Skin epidermis (tissue), 12 donors: ENCODE measurements around the gene LTO1.
A peak's percentile ranks its signal among the peaks of the same experiment; 100 is the strongest.

Source experiments
- H3K27ac ChIP-seq, 21 experiments: fragments of 200-600 bp; sonication (generic) in 11 of 21; one replicate each; pipeline ENCODE4 v1.5.0; 2020; ENCODE audit warnings: mild to moderate bottlenecking in 3 of 21, inconsistent platforms in 2 of 21, moderate library complexity in 2 of 21
- H3K4me3 ChIP-seq, 7 experiments: fragments of 200-600 bp; sonication (generic) in 2 of 7; one replicate each; pipeline ENCODE4 v1.5.0; 2020; ENCODE audit warnings: inconsistent platforms in 2 of 7, mild to moderate bottlenecking in 2 of 7, moderate library complexity in 1 of 7

The LTO1 gene, protein sequence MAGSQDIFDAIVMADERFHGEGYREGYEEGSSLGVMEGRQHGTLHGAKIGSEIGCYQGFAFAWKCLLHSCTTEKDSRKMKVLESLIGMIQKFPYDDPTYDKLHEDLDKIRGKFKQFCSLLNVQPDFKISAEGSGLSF

DNA sequence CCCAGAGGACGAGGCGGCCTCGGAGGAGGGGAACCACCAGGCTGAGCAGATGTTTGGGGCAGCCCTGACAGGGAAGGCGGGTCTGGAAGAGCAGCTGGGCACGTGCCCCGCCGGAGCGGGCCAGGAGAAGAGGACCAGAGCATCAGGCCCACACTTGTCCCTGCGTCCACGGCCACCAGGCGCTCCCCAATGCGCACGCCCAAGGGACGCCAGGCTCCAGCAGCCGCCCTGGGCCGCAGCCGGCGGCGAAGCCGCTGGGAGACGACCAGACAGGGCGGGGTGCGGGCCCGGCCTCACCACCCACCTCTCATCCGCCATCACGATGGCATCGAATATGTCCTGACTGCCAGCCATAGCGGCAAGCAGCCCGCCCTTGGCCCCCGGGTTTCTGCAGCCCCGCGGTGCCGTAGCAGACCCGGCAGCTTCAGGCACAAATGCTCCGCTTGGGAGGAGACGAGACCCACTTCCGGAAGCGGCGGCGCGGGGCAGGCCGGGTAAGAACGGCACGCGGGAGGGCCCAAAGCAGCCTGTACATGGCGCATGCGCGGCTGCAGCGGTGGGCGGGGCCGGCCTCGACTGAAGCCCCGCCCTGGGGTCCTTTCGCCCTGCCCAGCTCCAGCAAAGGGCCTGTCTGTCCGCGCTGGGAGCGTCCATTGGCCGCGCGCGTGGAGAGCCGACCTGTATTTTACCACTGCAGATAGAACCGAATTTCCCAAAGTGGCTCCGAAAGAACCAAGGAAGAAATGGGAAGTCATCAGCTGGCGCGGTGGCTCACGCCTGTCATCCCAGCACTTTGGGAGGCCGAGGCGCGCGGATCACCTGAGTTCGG, at the start of gene LTO1:
LTO1 (minus strand) TSS at position 468 of the 829 bp plus-strand sequence; CDS start at position 354, 114 bp downstream.
- H3K4me3 ChIP-seq: peak within 1 kb of the TSS; percentile 65 to 97 (median 80)
- peak within 1 kb of the TSS; percentile 71 to 98 (median 93) for H3K27ac ChIP-seq

DNA sequence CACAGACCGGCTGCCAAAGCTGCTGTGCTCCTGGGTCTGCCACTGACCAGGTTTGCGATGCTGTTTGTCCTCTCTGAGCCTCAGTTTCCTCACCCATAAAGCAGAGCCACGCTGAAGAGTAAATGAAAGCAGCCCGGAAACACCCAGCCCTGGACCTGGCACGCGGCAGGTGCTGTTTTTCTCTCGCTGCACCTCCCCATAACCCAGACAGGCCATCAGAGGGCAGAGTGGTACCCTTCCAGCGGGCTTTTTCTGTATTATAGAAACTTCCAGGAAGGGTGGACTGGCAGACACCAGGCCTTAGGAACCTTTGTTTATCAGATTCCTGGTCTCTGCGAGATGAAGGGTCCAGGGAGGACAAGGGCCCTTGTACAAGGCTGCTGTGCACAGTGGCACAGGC, 46.6 kb upstream of the LTO1 start:
- Histone ChIP-seq H3K27ac (no peak overlapping the region), H3K4me3 (no peak overlapping the region)

DNA sequence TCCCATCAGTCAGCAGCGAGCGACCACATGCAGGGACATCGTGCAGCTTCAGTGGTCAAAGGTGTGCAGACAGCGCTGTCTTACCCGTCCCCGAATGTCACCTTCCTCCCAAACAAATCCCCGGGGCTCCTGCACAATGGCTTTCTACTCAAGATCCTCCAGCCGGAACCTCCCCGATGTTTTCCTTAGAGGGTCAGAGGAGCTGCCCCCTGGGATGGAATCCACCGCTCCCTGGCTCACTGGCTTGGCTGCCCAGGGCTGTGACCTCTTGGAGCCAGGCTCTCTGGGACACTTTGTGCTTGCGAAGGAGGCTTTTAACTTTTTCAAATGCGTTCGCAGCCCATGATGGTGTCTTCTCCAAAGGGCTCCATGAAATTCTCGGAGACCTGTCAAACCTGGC, 46.0 kb upstream of the LTO1 start:
- no peak overlapping the region for H3K4me3 ChIP-seq
- no peak overlapping the region for H3K27ac ChIP-seq

DNA sequence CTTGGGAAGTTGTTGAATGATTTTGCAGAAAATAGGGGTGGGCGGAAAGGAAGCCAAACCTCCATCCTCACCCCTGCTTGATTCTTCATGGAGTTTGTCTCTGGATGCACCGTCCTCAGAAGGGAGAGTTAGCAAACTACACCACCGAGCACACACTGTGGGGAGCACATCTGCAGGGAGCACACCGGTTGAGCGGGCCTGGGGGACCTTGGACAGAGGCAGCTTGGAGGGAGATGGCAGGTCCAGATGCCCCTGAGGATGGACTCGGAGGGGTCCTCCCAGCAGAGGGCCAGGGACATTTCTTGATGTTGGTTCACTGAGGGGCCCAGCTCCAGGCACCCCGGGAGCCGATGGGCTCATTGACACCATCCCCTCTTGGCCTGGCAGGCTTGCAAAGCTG, 43.8 kb upstream of the LTO1 start:
- H3K4me3 ChIP-seq: no peak overlapping the region
- H3K27ac ChIP-seq: no peak overlapping the region

DNA sequence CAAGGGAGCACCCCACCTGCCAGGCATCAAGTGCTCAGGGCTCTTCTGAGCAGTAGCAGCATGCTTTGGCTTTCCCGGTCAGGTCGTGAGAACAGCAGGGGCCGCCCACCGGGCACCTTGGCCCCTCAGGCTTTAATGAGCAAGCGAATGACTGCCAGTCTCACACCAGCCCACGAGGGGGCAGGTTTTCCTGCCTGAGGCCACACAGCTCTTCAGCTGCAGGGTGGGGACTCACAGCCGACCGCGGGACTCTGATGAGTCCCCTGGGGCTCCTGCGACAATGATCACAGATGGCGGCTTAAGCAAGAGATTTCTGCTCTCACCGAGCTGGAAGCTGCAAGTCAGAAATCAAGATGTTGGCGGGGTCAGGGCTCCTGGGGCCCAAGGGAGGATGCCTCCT, 43.0 kb upstream of the LTO1 start:
- H3K4me3 ChIP-seq: no peak overlapping the region
- H3K27ac ChIP-seq: no peak overlapping the region

DNA sequence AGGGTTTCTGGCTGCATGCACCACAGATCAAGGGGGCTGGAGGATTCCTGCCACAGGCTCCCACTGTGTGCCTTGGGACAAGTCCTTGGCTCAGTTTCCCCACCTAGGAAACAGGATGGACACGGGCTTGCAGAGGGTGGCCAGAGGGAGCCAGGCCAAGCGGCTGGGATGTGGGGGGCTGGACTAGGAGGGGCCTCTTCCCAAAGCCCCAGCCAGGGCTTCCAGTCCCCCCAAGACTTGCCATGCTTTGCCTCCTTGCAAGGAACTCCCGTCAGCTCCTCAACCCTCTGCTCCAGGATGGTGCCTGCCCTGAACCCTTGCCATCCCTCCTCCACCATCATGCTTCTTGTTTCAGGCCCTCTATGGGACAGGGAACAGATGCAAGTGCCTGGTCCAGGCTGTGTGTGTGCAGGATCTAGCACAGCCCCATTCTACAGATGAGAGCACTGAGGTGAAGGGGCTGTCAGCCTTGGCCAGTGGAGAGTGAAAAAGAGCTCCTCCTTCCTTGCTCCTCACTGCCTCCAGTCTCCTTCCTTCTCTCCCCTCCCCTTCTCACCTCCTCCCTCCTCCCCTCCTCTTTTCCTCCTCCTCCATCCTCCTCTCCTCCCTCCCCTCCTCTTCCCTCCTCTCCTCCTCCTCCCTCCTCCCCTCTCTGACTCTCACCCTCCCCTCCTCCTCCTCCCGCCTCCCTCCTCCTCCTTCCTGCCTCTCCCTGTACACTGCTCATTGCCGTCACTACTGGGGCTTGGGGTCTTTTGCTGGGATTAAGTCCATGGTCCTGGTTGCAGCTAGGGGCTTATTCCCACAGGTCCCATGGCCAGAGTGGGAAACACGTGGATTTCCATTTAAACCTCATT, 42.0 kb upstream of the LTO1 start:
- no peak overlapping the region for H3K4me3 ChIP-seq

DNA sequence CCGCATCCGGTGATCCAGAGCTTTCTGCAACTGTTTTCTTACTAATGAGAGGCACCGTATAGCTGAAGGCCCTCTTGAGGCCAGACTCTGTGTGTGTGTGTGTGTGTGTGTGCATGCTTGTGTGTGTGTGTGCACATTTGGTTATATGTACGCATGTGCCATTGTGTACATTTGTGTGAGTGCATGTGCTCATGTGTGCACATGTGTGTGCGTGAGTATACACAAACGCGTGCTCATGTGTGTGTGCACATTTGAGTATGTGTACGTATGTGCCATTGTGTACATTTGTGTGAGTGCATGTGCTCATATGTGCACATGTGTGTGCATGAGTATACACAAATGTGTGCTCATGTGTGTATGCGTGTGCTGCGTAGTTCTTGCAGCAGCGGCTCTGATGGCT, 40.9 kb upstream of the LTO1 start:
- H3K4me3 ChIP-seq: no peak overlapping the region

More for the DNA sequence above, 42.0 kb upstream of the LTO1 start:
- no peak overlapping the region for H3K27ac ChIP-seq

DNA sequence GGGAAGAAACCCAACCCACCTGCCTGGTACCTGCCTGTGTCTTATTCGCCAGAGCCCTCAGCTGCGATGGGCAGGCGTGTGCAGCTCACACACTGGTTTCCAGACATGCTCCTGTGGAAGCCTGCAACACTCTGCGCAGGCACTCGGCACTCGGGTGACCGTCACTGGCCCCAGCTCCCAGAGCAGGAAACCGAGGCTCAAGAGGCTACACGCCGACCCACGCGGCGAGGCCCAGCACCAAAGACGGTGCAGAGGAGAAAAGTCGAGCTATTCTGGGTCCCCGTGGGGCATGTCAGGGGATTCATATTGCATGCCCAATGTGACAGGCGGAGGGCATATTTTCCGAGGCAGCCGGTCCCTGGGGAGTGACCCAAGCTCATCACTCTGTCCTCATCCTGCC, 40.3 kb upstream of the LTO1 start:
- no peak overlapping the region for H3K27ac ChIP-seq
- H3K4me3 ChIP-seq: no peak overlapping the region

More for the DNA sequence above, 40.9 kb upstream of the LTO1 start:
- no peak overlapping the region for H3K27ac ChIP-seq

DNA sequence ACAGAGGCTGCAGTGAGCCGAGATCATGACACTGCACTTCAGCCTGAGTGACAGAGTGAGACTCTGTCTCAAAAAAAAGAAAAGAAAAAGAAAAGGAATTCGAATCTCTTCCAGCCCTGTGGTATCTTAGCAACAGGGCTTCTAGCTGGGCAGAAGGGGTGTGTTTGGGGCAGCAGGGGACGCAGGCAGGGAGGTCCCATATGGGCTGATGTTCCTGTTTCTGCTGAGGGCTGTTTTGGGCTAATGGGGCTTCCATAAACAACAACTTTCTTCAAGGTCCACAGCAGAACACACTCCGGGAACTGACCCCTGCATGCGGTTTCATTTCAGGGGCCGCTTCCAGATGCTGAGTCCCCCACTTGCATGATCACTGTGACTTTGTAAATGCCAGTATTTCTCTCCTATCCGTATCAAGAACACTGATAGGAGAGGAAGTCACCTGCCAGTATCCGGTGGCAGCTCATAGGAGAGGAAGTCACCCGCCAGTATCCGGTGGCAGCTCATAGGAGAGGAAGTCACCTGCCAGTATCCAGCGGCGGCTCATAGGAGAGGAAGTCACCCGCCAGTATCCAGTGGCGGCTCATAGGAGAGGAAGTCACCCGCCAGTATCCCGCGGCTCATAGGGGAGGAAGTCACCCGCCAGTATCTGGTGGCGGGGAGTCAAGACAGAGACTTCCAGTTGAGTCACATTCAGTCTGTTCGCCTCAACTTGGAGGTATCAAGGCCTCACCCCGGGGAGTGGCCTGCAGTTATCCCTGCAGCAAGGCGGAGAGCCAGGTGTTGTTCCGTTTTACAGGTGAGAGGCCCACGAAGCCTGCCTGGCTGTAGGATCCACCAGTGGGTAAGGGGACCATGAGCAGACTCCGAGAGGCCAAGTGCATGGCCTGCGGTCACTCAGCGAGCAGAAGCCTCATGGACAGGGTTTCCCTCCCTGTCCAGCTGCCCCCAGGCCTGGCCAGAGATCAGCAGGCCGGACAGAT, 37.0 kb upstream of the LTO1 start:
- no peak overlapping the region for H3K4me3 ChIP-seq

DNA sequence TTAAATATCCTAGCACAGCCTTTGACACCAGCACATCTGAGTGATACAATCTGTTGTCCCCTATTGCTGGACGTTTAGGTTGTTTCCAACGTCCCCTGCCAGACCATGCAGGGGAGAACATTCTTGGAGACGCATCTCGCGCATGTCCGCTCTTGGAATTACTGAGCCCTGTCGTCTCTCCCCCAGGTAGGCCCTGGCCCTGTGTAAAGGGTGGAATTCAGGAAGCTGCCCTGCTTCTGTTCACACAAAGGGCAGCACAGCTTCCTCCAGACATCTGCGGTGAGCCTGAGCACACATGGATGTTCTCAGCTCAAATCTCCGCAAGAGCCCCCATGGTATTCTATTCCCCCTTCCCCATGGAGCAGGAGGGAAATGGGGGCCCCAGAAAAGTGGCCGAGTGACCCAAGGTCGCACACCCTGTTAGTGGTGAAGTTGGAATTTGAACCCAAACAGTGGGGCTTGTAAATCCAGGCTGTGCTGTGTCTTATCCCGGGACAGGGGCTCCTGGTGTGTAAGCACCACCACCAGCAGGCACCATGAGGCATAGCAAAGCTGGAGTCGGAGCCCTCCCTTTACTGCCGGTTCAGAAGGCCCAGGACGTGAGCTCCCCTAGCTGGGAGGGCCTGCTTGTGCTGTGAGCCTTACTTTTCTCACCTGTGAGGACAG, 33.7 kb upstream of the LTO1 start:
- Histone ChIP-seq H3K27ac (no peak overlapping the region), H3K4me3 (no peak overlapping the region)

More for the DNA sequence above, 37.0 kb upstream of the LTO1 start:
- H3K27ac ChIP-seq: no peak overlapping the region

DNA sequence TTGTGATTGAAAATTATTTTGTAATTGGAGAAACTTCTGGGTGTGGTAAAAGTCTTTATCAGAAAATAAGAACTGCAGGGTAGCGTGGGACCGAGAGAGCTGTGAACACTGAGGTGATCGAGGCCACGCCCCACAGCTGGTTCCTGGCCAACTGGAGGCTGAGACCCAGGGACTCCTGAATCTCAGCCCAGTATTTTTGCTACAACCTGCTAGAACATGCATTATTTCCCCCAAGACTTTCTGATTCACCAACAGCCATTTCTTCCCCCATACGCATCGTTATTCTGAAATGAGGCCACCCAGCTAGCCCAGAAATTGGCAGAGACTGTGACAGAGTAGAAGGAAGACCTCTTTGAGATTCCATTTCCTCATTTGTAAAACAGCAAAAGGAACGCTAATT, 32.0 kb upstream of the LTO1 start:
- H3K4me3 ChIP-seq: no peak overlapping the region
- no peak overlapping the region for H3K27ac ChIP-seq

DNA sequence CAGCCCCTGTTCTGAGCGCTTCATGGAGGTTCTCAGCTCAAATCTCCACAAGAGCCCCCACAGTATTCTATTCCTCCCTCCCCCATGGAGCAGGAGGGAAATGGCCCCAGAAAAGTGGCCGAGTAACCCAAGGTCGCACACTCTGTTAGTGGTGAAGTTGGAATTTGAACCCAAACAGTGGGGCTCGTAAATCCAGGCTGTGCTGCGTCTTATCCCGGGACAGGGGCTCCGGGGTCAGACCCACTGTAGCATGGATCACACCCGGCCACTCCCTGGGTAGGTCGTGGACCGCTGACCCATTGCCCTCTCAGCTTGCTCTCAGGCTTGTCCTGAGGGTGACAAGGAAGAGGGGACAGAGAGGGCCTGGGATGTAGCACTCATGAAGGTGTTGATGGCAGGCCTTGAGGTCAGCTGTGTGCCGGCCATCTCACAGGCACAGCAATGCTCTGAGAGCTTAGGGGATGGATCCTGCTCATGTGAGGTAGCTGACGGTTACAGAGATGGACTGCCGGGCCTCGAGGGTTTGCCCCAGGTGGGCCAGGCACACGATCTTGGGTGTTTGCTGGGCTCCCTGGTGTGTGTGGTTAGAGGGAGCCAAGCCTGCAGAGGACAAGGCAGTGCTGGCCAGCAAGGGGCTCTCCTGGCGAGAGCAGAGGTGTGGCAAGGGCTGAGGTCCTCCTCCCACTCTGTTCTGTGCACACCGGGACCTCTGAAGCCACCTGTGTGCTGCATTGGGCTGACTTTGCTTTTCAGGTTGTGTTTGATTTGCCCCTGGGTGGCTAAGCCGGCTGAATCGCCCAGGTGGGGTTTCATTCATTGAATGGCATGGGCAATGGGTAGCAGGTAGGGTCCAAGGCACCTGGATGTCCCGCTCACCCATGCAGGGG, 31.0 kb upstream of the LTO1 start:
- Histone ChIP-seq H3K4me3 (no peak overlapping the region), H3K27ac (no peak overlapping the region)

DNA sequence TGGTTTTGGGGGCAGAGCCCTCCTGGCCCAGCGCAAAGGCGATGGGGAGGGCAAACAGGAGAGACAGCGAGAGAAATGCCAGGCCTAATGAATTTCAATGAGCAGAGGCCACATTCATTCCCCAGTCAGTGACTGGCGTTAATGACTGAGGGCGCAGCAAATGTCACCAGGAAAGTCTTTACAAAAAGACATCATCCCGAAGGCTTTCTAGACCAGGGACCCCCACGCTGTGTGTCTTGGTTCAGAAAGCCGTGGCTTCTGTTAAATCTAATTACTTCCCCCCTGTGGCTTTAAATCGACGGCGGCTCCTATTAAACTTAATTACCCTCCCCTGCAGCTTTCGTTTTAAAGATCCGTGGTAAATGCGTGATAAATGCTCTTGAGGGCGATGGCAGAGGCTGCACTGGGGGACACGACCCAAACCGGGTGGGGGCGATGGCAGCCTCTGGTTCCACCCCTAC, 30.2 kb upstream of the LTO1 start:
- H3K4me3 ChIP-seq: no peak overlapping the region
- H3K27ac ChIP-seq: no peak overlapping the region

DNA sequence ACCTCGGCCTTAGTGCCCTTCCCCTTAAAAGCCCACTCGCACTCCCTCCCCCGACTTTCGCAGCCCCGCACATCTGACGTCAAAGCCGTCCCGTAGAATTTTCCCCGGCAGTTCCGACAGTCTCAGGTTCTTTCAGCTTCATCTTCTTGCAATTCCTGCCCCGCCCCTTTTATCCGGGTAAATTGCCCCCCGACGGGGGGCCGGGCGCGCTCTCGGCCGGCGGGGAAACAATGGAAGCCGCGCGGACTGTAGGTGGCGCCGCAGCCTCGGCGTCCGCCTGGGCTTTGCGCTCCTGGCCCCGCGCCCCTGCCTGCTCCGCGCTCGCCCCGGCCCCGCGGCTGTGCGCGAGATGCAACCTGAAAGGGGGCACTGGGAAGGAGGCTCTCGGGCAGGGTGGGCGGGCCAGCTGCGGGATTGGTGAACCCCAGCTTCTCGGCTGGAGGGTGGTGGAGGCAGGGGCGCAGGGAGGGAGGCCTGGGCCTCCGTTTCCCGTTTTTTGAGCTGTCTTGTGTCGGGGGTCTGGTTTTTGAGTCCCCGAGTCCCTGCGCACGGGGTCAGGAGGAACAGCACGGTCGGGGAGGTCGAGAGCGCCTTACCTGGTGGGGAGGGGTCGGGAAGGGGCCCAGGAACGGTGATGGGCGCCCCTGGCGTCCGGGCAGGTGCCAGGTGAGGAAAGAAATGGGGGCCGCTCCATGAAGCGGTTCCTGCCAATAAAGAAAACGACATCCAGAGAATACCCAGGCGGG, 29.5 kb upstream of the LTO1 start:
- peak overlapping the region in 1 of 7 experiments; percentile 18 for H3K4me3 ChIP-seq
- H3K27ac ChIP-seq: no peak overlapping the region

DNA sequence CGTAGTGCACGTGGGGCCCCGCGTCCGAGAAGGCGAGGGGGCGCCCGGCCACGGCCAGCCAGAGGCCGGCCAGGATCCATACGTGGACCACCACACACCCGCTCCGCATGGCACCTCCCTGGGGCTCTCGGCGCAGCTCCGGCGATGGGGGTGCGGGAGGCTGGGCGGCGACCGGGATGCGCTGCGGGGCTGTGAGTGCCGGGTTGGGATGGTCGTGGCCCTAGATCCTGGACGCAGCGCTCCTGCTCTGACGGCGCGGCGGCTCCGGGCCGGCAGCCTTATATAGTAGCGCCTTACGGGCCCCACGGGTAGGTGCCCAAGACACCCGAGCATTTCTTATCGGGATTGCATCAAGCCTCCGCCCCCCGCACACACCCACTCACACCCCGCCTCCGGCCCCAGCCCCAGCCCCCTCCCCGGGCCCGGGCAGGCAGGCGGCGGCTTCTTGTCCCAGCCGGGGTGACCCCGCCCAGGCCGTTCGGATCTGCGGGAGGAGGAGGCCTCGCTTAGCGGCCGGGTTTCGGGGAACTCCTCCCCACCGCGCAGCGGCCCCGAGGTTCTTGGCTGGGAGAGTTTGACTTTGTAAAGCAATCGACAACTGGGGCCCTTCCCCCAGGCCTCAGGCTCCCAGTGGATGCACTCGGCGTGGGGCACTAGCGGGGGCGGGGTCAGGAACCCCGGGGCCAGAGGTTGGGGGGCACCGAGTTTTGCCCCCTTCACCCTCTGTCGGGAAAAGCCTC, 28.8 kb upstream of the LTO1 start, which contains the start of gene FGF19:
FGF19 (minus strand) TSS at position 255 of the 740 bp plus-strand sequence; CDS start at position 109, 146 bp downstream.
- Histone ChIP-seq H3K27ac (no peak within 1 kb of the TSS), H3K4me3 (peak within 1 kb of the TSS in 2 of 7 experiments; percentile 13 to 18)

DNA sequence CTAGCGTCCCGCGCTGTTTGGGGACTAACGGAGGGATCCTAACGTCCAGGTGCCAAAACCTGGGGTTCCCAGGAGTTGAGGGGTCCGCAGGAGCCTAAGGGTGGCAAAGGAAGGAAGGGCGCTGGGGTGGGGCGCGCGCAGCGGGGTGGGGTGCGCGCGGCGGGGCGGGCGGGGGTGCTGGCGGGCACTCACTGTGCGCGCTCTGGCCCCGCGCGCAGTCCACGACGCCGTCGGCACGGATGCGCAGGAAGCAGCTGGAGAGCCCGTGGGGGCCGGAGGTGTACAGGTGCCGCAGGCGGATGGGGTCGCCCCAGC, 28.3 kb upstream of the LTO1 start:
- no peak overlapping the region for H3K27ac ChIP-seq
- peak overlapping the region in 1 of 7 experiments; percentile 18 for H3K4me3 ChIP-seq
